ENCODE measurements around the gene RABEPK. TPM values are rescaled to one million over a fixed set of nuclear protein-coding genes. Genes with fewer than 3 reads are reported as not detected.

The RABEPK gene, protein sequence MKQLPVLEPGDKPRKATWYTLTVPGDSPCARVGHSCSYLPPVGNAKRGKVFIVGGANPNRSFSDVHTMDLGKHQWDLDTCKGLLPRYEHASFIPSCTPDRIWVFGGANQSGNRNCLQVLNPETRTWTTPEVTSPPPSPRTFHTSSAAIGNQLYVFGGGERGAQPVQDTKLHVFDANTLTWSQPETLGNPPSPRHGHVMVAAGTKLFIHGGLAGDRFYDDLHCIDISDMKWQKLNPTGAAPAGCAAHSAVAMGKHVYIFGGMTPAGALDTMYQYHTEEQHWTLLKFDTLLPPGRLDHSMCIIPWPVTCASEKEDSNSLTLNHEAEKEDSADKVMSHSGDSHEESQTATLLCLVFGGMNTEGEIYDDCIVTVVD
- total RNA-seq, result 10 to 100 TPM; 11.4 to 14.6 (median 13.3) TPM

DNA sequence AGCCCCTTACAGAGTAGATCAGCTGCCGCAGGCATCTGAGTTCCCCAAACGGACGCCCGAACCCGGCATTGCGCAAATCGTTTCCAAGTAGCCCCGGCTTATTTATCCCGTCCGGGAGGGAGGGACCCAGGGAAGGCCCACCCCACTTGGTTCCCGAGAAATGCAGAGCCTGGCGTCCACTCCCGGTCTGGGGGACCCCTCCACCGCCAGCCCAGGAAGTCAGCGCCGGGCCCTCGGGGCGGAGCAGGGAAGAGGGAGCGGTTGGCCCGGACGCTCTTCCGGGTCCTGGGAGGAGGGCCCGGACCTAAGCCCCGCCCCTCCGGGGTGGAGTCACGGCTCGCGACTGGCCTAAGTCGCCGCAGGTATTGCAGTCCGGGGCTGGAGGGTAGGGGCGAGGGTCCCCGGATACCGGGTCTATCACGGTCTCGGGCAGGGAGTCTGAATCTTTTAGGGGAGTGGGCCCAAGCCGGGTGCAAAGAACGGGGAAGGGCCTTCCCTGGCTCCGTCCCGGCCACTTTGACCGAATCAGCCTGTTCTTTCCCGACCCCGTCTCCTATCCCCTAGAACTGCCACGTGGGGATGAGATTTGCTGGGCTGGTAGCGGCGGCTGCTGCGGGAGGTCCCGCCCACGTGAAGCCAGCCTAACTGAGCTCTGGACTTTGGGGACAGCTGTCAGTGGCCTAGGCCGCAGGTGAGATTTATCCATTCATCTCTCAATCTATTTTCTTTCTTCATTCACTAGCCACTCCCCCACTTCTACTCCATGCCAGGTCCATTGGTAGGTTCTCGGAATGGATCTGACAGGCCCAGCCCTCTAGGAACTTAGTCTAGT is at the start of gene RABEPK:
RABEPK (plus strand) TSS at position 327 of the 832 bp plus-strand sequence. CDS start 2,472 bp downstream, outside the sequence.
- Histone ChIP-seq H3K4me1 (peaks cover 14% of the 10 kb centered on the region), H3K36me3 (peaks cover 18% of the 10 kb centered on the region), H3K9me3 (no peaks in the 10 kb centered on the region), H3K4me3 (peak within 1 kb of the TSS; percentile 63), H3K27ac (peak within 1 kb of the TSS; percentile 86), H3K27me3 (no peaks in the 10 kb centered on the region)
- TF ChIP-seq POLR2A (IDR thresholded peaks at IDR 0.05) (peak in 1 of 2 donors; percentile 62), POLR2AphosphoS5 (IDR thresholded peaks at IDR 0.05) (peak in 1 of 3 donors; percentile 66)
- TF ChIP-seq, protein P1, sequence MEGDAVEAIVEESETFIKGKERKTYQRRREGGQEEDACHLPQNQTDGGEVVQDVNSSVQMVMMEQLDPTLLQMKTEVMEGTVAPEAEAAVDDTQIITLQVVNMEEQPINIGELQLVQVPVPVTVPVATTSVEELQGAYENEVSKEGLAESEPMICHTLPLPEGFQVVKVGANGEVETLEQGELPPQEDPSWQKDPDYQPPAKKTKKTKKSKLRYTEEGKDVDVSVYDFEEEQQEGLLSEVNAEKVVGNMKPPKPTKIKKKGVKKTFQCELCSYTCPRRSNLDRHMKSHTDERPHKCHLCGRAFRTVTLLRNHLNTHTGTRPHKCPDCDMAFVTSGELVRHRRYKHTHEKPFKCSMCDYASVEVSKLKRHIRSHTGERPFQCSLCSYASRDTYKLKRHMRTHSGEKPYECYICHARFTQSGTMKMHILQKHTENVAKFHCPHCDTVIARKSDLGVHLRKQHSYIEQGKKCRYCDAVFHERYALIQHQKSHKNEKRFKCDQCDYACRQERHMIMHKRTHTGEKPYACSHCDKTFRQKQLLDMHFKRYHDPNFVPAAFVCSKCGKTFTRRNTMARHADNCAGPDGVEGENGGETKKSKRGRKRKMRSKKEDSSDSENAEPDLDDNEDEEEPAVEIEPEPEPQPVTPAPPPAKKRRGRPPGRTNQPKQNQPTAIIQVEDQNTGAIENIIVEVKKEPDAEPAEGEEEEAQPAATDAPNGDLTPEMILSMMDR (IDR thresholded peaks at IDR 0.05), result no peak
- peak; percentile 95 to 97 for DNase-seq (ENCODE audit: low spot score in 2 of 2)
- under 1% methylated on average over 26 of the region's 51 CpGs for WGBS

DNA sequence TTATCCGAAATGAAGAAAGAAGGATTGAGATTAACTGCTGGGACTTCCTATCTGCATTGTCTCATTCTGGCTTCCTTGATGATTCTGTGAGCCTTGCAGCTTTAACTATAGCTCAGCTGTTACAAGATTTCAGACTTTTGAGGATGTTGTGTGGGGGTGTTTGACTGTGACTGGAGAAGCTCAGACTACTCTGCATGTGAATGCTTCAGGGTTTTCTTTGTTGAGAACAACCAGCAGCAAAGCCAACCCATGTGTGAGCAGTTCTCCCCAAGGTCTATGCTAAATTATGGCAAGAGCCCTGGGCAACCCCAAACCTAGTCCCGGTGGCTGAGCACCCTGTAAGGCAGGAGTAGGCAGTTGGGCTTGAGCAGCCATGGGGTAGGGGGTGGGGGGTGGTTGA is 48.6 kb upstream of the RABEPK start:
- TF ChIP-seq, protein P1 (IDR thresholded peaks at IDR 0.05), result no peak
- TF ChIP-seq POLR2A (IDR thresholded peaks at IDR 0.05) (no peak), EP300 (IDR thresholded peaks at IDR 0.05) (no peak), POLR2AphosphoS5 (IDR thresholded peaks at IDR 0.05) (no peak)
- 58% methylated on average over 2 of the region's 2 CpGs for WGBS
- H3K36me3 ChIP-seq, result peaks cover 56% of the 10 kb centered on the region
- no peaks in the 10 kb centered on the region for H3K4me1 ChIP-seq
- no peak overlapping the region for H3K4me3 ChIP-seq
- H3K9me3 ChIP-seq, result no peaks in the 10 kb centered on the region
- no peaks in the 10 kb centered on the region for H3K27me3 ChIP-seq
- no peak overlapping the region for H3K27ac ChIP-seq
- no peak for DNase-seq (ENCODE audit: low spot score in 2 of 2)

DNA sequence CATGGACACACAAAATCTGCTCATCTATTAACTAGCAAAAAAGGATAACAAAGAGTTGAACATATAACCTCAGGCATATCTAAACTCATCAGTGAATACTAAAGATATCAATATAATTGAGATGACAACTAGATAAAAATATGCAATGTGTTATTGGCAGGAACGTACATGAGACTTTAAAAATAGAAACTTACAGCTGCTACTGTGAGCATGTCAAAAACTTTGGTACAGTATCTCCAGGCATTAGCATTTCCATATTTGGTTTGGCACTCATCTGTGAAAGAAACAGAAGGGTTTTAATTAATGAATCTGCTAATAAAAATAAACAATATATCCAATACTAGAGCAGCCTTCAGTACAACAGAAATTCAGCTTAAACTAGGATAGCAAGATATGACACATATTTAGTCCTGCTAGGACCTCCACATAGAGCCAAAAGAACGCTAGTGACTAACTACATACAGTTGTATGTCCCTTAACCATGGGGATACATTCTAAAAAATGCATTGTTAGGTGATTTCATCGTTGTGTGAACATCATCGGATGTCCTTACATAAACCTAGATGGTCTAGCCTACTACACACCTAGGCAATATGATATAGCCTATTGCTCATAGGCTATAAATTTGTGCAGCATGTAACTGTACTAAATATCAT is 46.5 kb upstream of the RABEPK start:
- 76% methylated on average over 4 of the region's 4 CpGs for WGBS

DNA sequence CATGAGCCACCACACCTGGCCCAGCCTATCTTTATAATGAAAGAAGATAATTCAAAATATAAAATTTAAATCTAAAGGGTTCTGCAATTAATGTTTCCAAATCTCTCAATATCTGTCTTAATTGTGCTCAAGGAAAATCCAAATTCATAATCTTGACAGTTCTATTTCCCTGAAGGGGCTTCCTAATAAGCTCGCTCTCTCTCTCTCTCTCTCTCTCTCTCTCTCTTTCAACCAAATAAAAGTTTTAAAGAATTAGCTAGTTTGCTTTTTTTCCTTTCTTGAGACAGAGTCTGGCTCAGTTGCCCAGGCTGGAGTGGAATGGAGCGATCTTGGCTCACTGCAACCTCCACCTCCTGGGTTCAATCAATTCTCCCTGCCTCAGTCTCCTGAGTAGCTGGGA is 43.8 kb upstream of the RABEPK start:
- Histone ChIP-seq H3K9me3 (no peaks in the 10 kb centered on the region), H3K27ac (no peak overlapping the region), H3K27me3 (no peaks in the 10 kb centered on the region), H3K4me3 (no peak overlapping the region), H3K36me3 (peaks cover 45% of the 10 kb centered on the region), H3K4me1 (peaks cover 12% of the 10 kb centered on the region)
- TF ChIP-seq, protein P1 (IDR thresholded peaks at IDR 0.05), result no peak
- TF ChIP-seq EP300 (IDR thresholded peaks at IDR 0.05), result no peak
- TF ChIP-seq POLR2AphosphoS5 (IDR thresholded peaks at IDR 0.05), result no peak
- TF ChIP-seq POLR2A (IDR thresholded peaks at IDR 0.05), result no peak
- no peak for DNase-seq (ENCODE audit: low spot score in 2 of 2)
- WGBS, result 94% methylated on average over 2 of the region's 2 CpGs

More for the DNA sequence above, 46.5 kb upstream of the RABEPK start:
- no peaks in the 10 kb centered on the region for H3K4me1 ChIP-seq
- no peak overlapping the region for H3K27ac ChIP-seq
- no peak for TF ChIP-seq POLR2A (IDR thresholded peaks at IDR 0.05)
- TF ChIP-seq, protein P1 (IDR thresholded peaks at IDR 0.05), result no peak
- TF ChIP-seq EP300 (IDR thresholded peaks at IDR 0.05), result no peak
- no peak for TF ChIP-seq POLR2AphosphoS5 (IDR thresholded peaks at IDR 0.05)
- peaks cover 66% of the 10 kb centered on the region for H3K36me3 ChIP-seq
- no peaks in the 10 kb centered on the region for H3K27me3 ChIP-seq
- no peak overlapping the region for H3K4me3 ChIP-seq
- no peak for DNase-seq (ENCODE audit: low spot score in 2 of 2)
- H3K9me3 ChIP-seq, result no peaks in the 10 kb centered on the region

All from suprapubic skin (tissue), 4 donors.